ENCODE data around the gene EPHA2.

Gene EPHA2

DNA sequence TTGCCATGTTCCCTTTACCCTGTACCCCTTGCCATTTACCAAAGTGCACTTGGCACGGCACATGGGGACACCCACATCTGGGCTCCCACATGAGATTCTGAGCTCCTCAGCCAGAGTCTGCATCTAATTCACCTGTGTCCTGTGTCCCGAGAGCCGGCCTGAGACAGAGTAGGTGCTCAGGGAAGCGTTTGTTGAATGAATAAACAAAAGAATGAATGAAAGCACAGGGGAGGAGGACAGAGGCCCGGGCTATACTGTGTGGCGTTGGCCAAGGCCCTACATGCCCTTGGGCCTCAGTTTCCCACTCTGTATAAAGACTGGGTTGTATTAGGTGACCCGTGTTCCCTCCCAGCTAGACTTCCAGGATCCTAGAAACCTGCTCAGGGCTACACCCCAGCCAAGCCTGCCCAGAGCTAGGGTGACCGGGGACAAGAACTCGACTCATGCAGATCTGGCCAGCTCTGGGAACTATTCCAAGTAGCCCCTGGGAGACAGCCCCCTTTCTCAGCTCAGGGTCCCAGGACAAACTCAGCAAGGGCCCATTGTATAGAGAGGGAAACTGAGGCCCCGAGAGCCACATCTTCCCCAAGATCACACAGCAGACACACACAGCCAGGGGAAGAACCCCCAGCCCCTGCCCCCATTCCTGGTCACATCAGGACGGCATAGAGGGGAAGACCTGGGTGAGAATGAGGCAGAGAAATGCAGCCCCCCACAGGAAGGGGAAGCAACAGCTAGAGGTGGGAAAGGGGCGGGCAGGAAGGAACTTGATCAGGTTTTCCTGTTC lies 6.0 kb downstream of the EPHA2 start:
- no peak for DNase-seq (ENCODE audit: low read depth in 2 of 2)

DNA sequence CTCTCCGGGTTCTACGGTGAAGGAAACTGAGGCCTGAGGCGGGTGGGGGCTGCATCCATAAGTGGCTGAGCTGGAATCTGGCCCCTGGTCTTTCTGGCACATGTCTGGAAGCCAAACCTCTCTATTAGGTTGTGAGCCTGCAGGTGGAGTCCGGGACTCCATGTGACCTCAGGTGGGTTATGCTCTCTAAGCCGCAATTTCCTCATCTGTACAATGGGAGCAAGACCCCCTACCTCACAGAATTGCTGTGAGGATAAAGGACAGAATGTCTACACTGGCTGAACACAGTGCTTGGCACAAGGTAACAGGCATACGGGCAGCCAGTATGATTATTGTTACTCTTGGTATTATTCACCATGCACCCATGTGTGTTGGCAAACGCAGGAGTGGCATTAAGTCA lies 6.7 kb downstream of the EPHA2 start:
- DNase-seq (ENCODE audit: low read depth in 2 of 2), result no peak

DNA sequence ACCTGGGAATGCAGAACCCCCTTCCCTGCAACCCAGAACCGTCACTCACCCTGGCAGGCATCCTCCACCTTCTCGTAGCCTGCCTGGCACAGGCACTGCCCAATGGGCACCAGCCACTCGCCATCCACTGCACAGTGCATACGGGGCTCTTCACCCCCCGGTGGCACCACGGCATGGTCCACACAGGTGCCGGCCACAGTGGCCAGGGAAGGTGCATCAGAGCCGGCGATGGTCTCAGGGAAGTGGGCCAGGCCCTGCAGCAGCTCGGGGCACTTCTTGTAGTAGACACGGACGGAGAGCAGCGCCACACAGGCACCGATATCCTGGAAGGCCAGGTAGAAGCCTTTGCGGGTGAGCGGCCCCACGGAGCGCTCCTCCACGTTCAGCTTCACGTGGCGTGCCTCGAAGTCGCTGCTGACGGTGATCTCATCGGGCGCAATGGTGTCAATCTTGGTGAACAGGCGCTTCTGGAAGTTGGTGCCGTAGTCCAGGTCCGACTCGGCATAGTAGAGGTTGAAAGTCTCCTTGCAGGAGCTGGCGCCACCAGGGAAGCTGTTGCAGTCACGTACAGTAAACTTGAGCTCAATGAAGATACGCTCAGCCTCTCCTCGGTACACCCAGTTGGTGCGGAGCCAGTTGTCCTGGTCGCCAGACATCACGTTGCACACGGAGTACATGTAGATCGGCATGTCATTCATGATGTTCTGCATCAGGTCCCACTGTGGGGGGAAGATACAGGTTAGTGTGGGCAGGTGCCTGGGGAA lies 7.4 kb downstream of the EPHA2 start:
- DNase-seq (ENCODE audit: low read depth in 2 of 2), result no peak

DNA sequence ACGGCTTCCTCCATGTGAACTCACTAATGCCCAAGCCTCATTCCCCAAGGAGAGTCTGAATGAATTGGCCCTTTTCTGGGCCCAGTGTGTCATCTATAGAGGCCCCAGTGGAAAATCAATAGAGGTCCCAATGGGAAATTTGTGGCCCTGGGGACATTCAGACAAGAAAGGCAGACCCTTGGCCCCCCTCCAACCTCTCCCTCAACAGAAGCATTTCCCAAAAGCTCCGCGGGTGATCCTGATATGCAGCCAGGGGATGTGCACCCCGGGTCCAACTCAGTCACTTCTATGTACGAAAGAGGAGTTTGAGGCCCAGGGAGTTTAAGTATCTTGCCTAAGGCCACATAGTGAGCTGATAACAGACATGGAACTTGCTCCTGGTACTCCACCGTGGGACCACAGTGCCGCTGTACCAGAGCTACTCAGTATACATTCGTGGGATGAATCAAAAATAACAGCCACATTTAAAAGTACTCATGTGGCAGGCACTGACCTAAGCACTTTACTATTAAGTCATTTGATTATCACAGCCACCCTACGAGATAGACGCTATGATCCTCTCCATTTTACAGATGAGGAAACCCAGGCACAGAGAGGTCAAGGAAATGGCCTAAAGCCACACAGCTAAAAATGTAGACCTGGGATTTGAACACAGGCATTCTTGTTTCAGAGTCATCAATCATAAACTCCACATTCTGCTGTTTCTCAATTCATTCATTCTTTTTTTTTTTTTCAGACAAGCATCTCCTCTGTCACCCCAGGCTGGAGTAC lies 8.5 kb downstream of the EPHA2 start:
- no peak for DNase-seq (ENCODE audit: low read depth in 2 of 2)

DNA sequence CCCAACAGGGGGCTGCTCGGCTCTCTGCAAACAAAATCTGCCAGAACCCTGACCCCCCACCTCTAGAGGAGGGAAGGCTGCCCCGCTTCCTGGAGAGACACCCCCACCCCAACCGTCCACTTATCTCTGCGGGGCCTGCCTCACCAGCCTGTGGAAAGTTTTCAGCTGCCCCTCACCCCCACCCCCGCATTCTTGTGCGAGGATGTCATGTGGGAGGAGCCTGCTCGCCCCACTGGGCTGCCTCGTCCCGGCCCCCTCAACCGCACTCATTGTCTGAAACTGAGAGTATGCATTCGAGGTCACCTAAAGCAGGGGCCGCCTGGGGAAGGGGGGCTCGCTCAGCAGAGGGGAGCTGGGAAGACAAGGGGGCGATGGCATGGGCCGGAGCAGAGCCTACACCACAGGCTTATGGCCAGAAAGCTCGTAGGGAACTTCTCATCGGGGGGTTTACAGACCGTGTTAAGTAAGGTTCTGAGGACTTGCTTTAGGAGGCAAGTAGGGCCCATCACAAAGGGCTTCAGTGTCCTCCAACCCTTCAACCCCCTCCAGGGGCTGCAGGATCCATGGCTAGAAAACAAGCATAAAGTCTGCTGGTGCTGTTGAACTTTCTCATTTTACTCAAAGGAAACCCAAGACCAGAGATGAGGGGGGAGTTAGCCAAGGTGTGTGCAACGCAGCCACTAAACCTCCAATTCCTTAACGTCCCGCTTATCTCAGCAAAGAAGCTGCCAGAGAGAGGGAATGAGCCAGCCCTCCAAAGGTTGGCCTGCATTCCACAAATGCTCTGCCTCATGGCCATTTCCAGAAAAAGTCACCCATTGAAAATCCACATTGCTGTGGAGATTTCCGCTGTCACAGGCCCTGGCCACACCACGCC lies 9.4 kb downstream of the EPHA2 start:
- DNase-seq (ENCODE audit: low read depth in 2 of 2), result no peak

DNA sequence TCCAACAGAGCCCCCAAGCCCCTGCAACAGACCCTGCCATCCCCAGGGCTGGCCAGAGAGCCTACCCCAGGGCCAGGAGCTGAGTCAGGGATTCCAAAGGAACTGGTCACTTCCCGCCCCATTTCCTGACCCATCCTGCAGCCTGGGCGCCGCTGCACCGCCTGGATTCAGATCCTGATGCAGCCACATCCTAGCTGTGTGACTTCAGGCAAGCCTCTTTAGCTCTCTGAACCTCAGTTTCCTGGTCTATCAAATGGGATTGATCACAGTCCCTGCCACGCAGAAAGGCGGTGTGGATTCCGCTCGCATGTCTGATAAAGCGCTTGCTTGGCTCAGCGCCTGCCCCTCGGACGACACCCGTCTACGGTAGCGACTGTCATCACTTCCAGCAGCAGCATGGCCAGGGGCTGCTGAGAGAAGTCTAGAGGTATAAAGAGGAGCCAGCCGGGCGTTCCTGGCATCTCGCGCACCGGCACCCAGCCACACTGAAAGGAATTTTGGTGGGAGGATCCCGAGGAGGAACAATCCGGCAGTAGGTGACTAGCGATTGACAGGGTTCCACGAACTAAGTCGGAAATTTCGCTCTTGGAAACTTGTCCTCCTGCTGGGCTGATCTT lies 10.1 kb downstream of the EPHA2 start:
- no peak for DNase-seq (ENCODE audit: low read depth in 2 of 2)

DNA sequence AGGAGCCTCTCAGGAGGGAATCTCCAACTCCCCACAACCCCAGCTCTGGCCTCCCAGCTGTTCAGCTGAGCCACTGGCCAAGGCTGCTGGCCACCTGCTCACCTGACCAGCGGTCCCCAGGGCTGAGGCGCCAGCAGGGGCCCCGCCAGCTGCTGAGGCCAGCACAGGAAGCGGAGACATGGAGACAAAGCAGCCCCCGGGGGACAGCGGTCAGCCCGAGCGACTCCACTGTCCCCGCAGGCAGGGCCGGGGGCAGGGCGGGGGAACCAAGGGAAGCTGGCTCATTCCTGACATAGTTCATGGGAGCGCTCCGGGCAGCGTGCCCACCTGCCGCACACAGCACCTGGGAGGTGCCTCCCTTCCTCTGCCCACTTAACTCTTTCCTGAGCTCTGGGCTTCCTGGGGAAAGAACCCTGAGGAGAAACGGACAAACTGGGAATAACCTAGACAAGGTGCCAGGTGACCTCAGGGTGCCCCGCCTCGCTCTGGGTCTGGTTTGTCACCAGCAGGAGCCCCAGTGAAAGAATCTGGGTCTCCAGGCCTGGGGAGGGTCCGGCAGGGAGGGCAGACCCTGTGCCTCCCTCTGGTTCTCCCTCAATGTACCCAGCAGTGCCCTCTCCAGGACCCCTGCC lies 10.7 kb downstream of the EPHA2 start:
- no peak for DNase-seq (ENCODE audit: low read depth in 2 of 2)

DNA sequence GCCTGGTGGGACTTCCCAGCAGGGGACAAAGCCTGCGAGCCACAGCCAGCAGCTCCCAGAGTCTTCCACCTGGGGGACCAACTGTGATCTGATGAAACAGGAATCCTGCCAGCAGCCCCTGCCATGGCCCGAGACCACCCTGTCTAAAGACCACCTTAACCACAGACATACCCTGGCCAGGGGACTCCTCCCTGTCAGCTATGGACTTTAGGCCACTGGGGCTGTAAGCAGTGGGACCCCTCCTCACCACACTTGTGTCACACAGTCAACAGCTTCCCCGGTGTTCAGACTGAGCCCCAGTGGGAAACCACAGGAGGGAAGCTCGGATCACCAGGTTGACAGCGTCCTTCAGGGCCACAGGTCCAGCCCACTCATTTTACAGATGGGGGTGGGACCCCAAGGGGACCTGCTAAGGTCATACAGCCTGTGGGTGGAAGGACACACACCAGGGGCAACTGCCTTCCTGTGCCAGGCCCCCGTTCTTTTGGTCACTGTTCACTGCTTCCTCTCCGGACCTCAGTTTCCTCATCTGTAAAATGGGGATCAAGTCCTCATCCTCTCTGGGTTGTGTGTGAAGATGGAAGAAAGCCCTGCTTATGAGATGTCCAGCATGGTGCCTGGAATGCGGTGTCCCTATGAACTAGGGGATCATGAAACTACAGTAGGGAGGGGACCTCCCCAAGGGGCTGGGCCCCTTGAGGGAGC lies 11.4 kb downstream of the EPHA2 start:
- no peak for DNase-seq (ENCODE audit: low read depth in 2 of 2)

DNA sequence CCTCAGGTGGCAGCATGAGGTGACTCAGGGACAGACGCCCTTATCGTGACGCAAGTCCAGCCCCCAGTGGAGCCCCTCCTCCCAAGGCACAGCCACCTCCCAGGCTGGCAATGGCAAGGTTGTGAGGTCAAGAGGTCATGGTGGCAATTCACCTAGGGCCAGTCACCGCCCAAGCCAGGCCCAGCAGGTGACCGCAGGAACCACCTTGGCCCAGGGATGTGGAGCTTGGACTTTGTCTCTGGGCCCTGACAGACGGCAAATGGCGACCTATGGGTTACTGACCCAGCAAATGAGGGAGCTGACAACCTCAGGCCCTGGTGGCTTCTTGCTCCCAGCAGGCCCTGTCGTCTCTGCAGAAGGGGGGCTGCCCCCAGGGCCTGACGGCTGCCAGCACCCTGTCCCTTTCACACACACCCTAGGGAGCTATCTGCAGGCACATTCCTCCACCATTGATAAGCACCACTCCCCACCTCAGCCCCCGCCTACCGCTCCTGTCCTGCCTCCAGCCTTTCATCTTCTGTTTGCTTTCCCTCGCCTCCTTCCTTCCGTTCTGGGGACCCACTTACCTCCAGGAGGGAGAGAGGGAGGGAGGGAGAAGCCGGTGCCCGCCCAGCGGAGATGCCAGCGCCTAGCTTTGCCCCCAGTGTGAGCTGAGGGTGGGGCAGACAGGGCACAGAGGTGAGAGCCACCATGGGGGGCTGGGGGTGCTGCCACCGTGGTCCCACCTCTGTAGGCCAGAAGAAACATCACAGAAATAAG lies 12.1 kb downstream of the EPHA2 start:
- no peak for DNase-seq (ENCODE audit: low read depth in 2 of 2)

DNA sequence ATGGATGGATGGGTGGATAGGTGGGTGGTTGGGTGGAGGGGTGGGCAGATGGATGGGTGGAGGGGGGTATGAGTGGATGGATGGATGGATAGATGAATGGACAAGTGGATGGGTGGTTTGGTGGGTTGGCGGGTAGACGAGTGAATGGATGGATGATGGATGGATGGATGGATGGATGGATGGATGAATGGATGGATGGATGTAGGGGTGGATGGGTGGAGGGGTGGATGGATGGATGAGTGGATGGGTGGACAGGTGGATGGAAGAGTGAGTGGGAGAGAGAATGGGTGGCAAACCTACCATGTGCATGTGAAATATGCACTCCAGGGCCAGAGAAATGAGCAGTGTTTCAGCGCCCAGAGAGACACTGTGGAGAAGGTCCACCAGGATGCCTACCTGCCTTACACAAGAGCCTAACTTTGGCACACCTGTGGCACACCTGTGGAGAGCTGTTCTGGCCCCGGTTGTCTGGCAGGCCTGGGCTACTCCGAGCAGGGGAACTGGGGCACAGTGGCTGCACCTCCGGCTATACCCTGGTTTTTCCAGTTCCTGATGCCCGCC lies 12.8 kb downstream of the EPHA2 start:
- DNase-seq (ENCODE audit: low read depth in 2 of 2), result no peak

DNA sequence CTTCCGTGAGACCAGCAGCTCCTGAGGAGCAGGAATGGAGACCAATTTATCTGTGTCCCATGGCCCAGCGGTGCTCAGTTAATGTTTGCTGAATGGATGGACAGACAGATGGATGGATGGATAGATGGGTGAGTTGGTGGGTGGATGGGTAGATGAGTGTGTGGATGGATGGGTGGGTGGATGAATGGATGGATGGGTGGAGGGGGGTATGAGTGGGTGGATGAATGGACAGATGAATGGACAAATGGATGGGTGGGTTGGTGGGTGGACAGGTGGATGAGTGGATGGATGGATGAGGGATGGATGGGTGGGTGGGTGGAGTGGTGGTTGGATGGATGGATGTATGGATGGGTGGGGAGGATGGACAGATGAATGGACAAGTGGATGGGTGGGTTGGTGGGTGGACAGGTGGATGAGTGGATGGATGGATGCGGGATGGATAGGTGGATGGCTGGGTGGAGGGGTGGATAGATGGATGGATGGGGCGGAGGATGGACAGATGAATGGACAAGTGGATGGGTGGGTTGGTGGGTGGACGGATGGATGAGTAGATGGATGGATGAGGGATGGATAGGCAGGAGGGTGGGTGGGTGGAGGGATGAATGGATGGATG lies 13.4 kb downstream of the EPHA2 start:
- no peak for DNase-seq (ENCODE audit: low read depth in 2 of 2)

DNA sequence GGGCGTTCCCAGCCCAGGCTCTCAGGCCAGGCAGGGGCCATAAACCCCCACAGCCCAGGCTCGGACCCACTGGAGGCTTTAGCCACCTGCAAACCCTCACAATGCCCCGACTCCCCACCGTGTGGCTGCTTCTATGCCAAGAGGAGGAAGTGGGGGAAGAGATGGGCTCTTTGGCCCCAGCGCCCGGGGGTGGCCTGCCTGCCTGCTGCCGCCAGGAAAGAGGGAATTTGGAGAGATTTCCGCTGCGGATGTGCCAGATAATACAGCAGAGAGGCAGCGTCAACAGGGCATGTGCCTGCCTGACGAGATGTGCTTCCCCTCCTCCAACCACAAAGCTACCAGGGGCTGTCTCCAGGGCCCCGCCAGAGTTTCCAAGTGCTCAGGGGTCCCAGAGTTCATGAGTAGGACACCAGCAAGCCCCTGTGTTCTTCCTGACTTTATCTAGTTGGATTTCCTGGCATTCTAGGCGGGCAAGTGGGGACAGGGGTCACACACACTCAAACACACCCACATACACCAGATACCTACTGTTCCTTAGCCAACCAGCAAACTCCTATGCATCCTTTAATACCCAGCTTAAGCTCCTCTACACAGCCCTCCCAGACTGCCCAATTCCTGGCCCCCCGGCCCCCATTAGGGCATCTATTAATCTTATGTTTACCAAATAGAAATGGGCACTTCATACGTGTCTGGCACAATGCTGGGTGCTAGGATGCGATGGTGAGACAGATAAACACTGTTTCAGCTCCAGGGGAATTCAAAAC lies 14.1 kb downstream of the EPHA2 start:
- no peak for DNase-seq (ENCODE audit: low read depth in 2 of 2)

DNA sequence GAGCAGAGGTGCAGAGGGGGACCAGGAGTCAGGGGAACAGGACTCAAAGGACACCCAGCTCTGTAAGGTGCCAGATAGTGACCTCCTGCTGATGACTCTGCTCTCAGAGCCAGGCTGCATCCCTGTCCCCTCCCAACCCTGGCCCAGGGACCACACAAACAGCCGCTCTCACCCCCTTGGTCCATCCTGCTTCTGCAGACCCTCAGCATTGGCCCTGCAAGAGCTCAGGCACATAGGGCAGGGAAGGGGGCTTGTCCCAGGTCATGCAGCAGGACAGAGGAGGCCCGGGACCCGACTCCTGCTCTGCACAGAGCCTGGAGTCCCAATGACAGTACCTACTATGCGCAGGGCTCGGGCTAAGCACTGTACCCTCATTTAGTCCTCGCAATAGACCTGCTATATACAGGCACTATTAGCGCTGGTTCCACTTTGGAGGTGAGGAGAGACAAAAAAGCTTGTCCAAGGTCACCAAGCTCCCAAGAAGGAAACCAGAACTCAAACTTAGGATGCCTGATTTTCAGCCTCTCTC lies 15.7 kb downstream of the EPHA2 start:
- DNase-seq (ENCODE audit: low read depth in 2 of 2), result no peak

DNA sequence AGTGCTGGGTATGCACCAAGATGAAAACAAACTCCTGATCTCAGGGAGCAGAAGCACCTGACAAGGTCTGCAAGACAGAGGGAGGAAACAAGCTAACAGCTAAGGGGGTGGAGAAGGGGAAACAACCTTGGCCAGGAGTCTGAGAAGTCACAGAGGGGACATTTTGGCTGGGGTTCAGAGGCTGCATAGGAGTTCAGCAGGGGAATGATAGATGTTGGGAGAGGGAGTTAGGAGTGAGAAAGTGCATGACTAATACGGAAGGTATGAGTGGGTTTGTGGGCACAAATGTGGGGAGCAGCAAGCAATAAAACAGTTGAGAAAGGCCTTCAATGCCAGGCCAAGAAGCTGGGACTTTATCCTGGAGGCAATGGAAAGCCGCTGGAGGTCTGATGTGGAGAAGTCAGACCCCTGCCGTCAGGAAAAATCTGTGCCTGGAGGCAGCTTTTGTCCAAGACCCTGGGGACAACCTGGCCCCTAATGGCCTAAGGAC lies 16.4 kb downstream of the EPHA2 start:
- DNase-seq (ENCODE audit: low read depth in 2 of 2), result no peak

DNA sequence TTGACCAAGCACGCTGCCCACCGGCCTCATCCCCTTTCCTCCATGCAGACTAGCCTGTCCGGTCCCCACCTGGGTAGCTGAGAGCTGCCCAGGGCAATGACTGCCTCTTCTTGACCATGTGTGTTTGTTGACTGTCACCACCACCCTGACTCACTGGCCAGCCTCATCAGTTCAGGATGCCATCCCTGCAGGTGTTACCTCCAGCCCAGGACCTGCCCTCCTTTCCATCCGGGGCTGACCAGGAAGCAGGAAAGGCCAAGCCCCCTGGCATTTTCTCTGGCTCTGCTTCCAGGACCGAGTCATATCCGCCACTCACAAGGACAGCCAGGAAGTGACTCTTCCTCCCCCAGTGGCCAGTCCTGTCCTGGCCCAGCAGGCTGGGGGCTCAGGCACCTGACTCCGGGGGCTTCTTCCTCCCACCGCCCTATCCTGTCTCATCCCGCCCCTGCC lies 17.1 kb downstream of the EPHA2 start:
- DNase-seq (ENCODE audit: low read depth in 2 of 2), result no peak

DNA sequence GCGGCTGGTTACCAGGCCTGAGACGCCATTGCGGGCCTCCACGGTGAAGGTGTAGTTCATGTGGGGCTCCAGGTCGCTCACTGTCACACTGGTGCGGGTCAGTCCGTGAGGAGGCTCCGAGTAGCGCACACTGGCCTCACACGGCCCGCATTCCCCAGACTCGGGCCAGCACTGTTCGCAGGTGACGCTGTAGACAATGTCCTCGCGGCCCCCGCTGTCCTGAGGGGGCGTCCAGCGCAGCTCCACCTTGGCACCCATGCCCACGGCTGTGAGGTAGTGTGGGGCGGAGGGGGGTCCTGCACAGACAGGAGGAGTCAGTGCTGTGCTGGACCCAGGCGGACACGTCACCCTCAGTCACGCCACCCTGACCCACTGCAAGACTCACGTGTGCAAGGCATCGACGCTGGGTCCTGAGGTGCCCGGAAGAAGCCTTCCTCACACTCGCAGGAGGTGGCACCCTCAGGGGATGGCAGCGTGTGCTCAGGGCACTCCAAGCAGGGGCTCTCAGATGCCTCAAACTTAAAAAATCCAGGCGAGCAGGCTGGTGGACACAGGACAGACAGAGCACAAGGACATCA lies 17.9 kb downstream of the EPHA2 start:
- no peak for DNase-seq (ENCODE audit: low read depth in 2 of 2)

DNA sequence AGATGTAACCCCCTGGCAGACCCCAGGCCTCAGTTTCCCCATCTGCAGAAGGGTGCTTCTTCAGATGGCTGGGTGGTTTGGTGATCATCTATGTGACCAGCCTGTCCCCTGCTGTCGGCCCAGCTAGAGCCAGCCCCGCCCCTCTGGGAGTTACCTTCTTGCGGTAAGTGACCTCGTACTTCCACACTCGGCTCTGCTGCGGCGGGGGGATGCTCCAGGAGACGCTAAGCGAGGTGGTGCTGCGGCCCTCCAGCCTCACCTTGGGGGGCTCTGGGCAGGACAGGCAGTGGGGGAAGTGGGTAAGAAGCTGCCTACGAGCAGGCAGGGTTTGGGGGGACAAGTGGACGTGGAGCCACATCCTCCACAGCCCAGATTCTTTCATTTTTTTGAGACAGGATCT lies 20.4 kb downstream of the EPHA2 start:
- DNase-seq (ENCODE audit: low read depth in 2 of 2), result no peak
